Measurements from ENCODE around the gene LRFN5. TPM values are rescaled to one million over a fixed set of nuclear protein-coding genes. Genes with fewer than 3 reads are reported as not detected.

The LRFN5 gene
- total and polyA plus RNA-seq, 2 of the 8 experiments (the other 6 are each of a cell fraction or from before 2014, with no cell fraction given): 0.85 to 4.7 TPM

- TF ChIP-seq, protein P1, sequence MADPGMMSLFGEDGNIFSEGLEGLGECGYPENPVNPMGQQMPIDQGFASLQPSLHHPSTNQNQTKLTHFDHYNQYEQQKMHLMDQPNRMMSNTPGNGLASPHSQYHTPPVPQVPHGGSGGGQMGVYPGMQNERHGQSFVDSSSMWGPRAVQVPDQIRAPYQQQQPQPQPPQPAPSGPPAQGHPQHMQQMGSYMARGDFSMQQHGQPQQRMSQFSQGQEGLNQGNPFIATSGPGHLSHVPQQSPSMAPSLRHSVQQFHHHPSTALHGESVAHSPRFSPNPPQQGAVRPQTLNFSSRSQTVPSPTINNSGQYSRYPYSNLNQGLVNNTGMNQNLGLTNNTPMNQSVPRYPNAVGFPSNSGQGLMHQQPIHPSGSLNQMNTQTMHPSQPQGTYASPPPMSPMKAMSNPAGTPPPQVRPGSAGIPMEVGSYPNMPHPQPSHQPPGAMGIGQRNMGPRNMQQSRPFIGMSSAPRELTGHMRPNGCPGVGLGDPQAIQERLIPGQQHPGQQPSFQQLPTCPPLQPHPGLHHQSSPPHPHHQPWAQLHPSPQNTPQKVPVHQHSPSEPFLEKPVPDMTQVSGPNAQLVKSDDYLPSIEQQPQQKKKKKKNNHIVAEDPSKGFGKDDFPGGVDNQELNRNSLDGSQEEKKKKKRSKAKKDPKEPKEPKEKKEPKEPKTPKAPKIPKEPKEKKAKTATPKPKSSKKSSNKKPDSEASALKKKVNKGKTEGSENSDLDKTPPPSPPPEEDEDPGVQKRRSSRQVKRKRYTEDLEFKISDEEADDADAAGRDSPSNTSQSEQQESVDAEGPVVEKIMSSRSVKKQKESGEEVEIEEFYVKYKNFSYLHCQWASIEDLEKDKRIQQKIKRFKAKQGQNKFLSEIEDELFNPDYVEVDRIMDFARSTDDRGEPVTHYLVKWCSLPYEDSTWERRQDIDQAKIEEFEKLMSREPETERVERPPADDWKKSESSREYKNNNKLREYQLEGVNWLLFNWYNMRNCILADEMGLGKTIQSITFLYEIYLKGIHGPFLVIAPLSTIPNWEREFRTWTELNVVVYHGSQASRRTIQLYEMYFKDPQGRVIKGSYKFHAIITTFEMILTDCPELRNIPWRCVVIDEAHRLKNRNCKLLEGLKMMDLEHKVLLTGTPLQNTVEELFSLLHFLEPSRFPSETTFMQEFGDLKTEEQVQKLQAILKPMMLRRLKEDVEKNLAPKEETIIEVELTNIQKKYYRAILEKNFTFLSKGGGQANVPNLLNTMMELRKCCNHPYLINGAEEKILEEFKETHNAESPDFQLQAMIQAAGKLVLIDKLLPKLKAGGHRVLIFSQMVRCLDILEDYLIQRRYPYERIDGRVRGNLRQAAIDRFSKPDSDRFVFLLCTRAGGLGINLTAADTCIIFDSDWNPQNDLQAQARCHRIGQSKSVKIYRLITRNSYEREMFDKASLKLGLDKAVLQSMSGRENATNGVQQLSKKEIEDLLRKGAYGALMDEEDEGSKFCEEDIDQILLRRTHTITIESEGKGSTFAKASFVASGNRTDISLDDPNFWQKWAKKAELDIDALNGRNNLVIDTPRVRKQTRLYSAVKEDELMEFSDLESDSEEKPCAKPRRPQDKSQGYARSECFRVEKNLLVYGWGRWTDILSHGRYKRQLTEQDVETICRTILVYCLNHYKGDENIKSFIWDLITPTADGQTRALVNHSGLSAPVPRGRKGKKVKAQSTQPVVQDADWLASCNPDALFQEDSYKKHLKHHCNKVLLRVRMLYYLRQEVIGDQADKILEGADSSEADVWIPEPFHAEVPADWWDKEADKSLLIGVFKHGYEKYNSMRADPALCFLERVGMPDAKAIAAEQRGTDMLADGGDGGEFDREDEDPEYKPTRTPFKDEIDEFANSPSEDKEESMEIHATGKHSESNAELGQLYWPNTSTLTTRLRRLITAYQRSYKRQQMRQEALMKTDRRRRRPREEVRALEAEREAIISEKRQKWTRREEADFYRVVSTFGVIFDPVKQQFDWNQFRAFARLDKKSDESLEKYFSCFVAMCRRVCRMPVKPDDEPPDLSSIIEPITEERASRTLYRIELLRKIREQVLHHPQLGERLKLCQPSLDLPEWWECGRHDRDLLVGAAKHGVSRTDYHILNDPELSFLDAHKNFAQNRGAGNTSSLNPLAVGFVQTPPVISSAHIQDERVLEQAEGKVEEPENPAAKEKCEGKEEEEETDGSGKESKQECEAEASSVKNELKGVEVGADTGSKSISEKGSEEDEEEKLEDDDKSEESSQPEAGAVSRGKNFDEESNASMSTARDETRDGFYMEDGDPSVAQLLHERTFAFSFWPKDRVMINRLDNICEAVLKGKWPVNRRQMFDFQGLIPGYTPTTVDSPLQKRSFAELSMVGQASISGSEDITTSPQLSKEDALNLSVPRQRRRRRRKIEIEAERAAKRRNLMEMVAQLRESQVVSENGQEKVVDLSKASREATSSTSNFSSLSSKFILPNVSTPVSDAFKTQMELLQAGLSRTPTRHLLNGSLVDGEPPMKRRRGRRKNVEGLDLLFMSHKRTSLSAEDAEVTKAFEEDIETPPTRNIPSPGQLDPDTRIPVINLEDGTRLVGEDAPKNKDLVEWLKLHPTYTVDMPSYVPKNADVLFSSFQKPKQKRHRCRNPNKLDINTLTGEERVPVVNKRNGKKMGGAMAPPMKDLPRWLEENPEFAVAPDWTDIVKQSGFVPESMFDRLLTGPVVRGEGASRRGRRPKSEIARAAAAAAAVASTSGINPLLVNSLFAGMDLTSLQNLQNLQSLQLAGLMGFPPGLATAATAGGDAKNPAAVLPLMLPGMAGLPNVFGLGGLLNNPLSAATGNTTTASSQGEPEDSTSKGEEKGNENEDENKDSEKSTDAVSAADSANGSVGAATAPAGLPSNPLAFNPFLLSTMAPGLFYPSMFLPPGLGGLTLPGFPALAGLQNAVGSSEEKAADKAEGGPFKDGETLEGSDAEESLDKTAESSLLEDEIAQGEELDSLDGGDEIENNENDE (IDR thresholded peaks at IDR 0.05; ENCODE audit: insufficient replicate concordance, low read length): no peak
- TF ChIP-seq JUN (IDR thresholded peaks at IDR 0.05; ENCODE audit: low read depth, low read length) (no peak), EGR1 (IDR thresholded peaks at IDR 0.05; ENCODE audit: borderline replicate concordance, low read depth, low read length) (no peak), HDAC2 (IDR thresholded peaks at IDR 0.05; ENCODE audit: borderline replicate concordance in 1 of 2, low read depth in 2 of 2, low read length in 2 of 2) (no peak), CTBP2 (IDR thresholded peaks at IDR 0.05; ENCODE audit: borderline replicate concordance, insufficient read depth, insufficient read length, low read length) (no peak), CBX5 (IDR thresholded peaks at IDR 0.05; ENCODE audit: low read depth, low read length) (no peak), EP300 (IDR thresholded peaks at IDR 0.05; ENCODE audit: borderline replicate concordance in 1 of 2, low read depth in 2 of 2, low read length in 2 of 2) (no peak)
- TF ChIP-seq, protein P2, sequence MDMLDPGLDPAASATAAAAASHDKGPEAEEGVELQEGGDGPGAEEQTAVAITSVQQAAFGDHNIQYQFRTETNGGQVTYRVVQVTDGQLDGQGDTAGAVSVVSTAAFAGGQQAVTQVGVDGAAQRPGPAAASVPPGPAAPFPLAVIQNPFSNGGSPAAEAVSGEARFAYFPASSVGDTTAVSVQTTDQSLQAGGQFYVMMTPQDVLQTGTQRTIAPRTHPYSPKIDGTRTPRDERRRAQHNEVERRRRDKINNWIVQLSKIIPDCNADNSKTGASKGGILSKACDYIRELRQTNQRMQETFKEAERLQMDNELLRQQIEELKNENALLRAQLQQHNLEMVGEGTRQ (IDR thresholded peaks at IDR 0.05; ENCODE audit: low read length): no peak
- TF ChIP-seq, protein P3, sequence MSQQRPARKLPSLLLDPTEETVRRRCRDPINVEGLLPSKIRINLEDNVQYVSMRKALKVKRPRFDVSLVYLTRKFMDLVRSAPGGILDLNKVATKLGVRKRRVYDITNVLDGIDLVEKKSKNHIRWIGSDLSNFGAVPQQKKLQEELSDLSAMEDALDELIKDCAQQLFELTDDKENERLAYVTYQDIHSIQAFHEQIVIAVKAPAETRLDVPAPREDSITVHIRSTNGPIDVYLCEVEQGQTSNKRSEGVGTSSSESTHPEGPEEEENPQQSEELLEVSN (IDR thresholded peaks at IDR 0.05): no peak
Measured at GRCh38 chr14:41749429-41749828, 142.8 kb downstream of the LRFN5 start (continued).

Measured in H1 (cell line).